ENCODE measurements around the gene FPGS. TPM values are rescaled to one million over a fixed set of nuclear protein-coding genes. Genes with fewer than 3 reads are reported as not detected.
"Not testable (repeated sequence)": the region's sequence is repeated elsewhere in the genome, so short reads cannot be mapped to it uniquely, and the experiment has no call there.

Gene FPGS
- total RNA-seq, 1 donor from 2014 or later, result 28.3 TPM

DNA sequence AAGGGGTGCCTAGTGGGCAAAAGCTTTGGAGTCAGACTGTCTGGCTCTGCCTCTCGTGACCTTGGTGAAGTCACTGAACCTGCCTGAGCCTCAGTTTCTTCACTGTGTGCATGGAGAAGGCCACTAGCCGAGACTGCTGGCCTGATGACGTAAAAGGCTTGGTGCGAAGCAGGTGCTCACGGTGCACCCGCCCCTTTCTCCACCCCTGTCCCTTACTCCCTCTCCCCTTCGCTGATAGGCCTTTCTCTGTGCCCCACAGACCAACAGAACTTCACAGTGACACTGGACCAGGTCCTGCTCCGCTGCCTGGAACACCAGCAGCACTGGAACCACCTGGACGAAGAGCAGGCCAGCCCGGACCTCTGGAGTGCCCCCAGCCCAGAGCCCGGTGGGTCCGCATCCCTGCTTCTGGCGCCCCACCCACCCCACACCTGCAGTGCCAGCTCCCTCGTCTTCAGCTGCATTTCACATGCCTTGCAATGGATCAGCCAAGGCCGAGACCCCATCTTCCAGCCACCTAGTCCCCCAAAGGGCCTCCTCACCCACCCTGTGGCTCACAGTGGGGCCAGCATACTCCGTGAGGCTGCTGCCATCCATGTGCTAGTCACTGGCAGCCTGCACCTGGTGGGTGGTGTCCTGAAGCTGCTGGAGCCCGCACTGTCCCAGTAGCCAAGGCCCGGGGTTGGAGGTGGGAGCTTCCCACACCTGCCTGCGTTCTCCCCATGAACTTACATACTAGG, 10.4 kb downstream of the FPGS start:
- ATAC-seq, result no peak

DNA sequence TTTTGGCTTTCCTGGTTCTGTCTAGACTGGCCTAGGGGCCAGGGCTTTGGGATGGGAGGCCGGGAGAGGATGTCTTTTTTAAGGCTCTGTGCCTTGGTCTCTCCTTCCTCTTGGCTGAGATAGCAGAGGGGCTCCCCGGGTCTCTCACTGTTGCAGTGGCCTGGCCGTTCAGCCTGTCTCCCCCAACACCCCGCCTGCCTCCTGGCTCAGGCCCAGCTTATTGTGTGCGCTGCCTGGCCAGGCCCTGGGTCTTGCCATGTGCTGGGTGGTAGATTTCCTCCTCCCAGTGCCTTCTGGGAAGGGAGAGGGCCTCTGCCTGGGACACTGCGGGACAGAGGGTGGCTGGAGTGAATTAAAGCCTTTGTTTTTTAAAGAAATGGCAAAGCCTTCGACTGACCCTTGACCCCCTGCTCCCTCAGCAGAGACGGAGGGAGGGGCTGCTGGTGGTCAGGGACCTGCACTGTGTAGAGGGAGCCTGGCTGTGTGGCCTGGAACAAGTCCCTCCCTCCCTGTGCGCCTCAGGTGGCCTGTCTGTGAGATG, 11.1 kb downstream of the FPGS start:
- no peak for ATAC-seq

DNA sequence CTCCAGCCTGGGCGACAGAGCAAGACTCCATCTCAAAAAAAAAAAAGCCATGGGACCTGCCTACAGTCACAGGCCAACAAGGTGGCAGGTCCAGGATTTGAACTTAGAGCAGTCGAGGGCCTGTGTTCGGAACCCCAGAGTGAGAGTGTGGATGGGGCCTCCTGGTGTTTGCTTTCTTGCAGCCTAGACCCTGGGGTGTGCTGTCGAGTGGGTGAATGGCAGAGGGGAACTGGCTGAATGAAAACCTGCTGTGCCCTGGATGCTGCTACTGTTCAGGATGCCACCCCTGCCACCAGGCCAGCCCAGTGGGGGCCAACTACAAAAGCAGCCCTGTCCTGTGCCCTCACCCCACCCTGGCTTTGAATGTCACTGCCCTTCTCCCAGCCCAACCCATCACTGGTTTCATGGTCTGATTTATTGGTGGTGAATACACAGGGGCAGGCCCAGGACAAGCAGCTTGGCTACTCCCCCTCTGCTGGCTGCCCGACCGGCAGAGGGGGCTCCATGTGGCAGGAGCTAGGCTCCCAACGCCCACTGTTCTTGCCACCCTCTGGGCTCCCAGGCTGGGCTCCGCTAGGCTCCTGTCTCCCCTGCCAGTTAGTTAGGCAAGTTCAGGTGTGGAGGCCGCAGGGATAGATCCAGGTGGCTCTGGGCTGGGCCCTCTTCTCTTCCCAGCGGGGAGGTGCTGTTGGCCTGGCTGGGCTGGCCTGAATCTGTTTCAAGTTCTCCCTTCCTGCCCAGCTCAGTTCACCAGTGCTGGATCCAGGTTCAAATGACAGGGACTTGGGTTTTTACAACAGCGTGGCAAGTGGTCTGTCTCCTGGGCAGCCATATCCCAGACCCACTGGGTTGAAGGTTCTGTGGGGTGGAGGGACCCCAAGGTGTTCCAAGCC, 12.2 kb downstream of the FPGS start:
- no peak for ATAC-seq

DNA sequence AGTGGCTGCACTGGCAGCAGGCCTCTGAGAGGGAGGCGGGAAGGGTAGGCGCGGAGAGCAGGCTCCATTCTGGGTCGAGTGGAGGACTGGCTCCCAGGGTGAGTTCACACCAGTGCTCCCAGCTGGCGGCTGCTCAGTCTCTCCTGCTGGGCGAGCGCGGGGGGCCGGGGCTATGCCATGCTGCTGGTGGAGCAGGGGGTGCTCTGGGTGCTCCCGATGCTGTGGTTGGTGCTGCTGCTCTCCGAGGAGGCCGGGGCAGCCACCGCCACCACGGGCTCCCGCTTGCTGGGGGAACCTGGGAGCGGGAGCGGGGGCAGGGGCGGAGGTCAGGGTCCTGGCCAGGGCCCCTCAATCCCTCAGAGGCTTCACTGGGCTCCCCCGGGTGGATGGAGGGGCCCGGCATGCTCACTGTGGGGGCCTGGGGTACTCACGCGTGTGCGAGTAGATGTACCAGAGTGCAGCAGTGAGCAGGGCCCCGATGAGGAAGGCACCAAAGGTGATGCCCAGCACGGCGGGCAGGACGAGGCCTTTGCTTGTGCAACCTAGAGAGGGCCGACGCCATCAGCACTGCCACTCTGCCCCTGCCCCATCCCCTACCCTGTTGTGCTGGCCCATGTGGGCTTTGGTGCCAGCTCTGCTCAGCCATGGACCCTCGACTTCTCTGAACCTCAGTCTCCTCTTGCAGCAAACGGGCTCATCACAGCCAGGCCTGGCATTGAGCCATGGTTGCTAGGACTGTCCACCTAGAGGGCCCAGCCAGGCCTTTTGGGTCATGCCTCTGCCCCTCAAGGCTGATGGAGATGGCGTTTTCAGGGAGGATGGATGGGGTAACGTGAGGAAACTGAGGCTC, 13.1 kb downstream of the FPGS start:
- no peak for ATAC-seq

DNA sequence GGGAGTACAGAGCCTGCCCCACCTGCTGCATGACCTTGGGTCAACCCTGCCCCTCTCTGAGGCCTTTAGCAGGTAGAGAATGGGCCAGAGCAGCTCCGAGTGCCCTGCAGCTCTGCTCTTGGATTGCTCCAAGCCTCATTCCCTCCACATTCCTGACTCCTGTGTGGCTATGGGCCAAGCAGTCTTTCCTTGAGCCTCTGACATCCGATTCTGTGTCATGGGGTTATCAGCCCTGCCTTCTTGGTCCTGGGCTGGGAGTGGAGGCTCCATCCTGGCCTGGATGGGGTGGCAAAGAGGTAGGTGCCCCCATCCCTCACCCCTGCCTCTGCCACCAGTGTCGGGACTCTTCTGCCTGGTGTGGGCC, 13.7 kb downstream of the FPGS start:
- no peak for ATAC-seq

DNA sequence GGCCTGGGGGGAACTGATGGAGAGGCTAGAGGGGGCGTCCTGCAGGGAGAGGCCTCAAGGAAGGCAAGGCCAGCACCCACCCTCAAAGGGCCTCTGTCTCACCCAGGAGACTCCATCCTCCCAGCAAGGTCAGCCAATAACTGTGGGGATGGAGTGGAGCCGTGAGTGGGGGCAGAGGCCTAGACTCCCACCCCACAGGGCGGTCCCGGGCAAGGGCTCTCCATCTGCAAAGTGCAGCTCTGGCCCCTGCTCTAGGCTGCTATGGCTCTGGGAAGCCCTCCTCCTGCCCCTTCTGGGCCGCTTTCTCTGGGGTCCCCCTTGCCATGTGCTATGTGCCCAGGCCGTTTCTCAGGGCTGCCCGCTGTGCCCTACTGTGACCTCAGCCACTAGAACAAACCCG, 14.0 kb downstream of the FPGS start:
- no peak for ATAC-seq

DNA sequence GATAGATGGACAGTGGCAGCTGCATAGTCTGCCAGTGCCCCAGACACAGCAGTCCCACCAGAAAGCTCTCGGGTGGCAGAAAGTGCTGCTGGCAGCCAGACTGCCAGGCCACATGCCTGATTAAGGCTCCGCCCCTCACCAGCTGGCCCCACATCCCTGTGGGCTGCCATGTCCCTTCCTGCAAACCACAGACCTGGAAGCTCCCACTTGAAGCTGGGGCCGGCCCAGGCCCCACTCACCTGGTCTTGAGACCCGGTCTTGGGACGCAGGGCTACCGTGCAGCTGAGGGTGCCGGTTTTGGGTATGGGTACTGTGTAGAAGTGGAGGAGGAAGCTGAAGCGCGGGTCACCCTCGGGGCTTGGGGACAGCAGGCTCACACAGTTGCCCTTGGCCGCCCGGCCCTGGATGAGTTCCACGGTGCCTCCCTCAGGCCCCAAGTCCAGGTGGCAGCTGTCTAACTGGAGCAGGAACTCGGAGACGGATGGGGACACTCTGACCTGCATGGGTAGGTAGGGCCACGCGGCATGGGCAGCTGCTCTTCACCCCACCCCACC, 15.3 kb downstream of the FPGS start:
- ATAC-seq, result peak; percentile 2

DNA sequence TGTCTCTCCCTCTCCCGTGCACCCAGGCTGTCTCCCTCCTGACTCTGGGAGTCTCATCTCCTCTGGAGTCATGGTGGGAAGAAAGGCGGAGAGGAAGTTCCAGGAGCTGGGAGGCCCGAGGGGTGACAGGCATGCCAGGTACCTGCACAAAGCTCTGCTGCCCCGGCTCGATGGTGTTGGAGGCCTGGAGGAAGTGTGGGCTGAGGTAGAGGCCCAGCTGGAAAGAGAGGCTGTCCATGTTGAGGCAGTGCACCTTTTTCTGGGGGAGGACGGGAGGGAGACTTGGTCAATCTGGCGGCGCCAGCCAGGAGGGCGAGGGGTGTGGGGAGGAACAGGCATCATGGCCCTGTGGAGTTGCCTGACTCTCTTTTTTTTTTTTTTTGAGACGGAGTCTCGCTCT, 15.9 kb downstream of the FPGS start:
- ATAC-seq, result no peak

DNA sequence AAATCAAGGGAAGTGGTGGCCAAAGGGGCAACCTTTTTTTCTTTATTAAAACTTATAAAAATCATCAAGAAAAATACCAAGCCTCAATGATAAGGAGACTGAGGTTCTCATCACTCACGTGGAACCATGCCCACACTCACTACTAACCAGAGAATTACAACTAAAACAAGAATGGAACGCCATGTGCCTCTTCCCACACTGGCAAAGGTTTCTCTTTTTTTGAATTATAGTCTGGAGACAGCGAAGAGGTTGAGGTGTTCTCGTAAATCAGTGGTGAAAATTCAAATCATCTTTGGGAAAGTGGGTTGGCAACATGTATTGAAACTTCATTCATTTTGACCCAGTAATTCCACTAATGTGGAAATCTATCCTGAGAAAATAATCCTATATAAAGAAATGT, 19.4 kb downstream of the FPGS start:
- no peak for ATAC-seq

DNA sequence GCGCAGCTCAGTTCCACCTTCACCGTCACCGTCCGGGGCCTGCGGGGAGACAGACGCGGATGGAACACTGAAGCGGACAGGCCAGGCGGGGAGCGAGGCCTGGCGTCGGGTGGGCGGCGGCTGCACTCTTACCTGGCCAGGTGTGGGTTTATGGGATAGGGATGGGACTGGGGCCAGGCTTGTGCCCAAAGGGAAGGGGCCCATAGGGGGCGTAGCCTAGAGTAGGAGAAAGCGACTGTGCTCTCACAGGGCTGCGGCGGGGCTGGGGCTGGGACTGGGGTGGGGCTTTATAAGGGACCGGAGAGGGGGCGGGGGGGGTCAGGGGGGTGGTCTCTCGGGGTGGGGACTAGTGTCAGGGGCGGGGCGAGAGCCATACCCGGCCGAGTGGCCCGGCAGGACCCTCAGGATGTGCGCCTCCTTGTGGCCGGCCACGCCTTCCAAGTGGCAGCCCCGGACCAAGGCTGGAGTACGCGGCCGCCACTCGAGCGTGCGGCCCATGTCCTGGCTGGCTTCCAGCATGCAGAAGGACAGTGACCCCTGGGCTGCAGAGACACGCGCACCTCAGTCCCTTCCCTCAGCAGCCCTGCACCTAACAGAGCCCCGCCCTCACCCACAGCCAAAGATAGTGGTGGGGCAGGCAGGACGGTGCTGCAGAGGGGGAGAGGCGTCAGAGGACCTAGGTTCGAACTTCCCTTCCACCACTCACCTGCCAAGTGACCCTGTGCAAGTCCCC, 22.8 kb downstream of the FPGS start:
- peak; percentile 19 for ATAC-seq

DNA sequence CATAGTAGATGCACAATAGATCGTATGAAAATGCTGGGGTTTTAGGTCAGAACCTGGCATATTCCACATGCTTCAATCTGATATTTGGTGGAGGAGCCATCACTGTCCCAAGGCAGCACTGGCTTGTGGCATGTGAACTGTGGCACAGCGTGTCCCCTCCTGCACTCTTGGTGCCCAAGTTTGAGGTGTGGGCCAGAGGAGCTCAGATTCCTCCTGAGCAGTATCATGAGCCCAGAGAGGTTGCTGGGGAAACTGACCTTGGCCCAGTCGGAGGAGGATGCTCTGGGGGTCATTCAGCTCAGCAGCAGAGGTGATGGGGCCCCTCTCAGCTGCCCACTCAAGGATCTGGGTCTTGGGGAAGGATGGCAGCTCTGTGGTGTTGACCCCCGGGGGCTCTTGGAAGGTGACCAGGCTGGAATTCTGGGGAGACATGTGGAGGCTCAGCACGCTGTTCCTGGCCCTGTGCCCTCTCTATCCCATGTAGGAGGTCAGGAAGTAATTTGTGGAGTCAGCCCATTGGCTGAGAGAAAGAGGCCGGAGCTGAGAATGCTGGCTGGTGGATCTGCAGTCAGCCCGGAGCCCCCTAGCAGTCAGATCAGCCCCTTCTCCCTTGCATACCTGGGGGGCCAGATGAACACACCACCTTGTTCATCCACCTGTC, 23.7 kb downstream of the FPGS start:
- ATAC-seq, result no peak

DNA sequence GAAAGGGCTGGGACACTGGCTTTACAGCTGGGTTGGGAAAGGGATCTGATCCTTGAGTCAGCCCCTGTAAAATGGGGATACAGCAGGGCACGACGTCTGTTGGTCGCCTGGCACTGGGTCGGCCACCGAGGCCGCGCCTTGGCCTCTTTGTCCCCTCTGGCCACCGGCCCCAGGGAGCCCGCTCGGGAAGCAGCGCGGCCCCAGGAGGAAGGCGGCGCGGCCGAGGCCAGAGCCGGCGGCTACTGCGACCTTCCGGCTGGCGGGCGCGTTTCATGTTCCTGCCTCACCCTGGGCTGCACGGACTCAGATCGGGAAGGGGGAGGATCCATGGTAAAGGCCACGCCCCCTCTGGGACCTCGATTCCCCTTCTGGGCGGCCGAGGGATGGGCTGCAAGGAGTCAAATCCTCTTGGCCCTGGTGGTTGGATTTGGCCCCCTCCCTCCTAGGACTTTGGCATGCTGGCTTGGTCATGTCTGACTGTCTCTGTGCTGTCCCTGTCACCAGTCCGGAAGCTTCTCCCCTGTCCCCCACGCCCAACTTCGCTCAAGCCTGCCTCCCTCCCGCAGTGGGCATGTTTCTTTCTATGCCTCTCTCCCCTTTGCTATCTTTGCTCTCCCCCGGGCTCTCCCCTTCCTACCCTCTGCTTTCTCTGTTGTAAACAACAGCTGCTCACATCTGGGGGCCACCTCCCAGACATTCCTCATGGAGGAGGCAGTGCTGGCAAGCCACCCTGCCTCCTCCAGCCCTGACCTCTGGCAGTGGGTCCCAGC, 25.8 kb downstream of the FPGS start:
- peak; percentile 74 for ATAC-seq

DNA sequence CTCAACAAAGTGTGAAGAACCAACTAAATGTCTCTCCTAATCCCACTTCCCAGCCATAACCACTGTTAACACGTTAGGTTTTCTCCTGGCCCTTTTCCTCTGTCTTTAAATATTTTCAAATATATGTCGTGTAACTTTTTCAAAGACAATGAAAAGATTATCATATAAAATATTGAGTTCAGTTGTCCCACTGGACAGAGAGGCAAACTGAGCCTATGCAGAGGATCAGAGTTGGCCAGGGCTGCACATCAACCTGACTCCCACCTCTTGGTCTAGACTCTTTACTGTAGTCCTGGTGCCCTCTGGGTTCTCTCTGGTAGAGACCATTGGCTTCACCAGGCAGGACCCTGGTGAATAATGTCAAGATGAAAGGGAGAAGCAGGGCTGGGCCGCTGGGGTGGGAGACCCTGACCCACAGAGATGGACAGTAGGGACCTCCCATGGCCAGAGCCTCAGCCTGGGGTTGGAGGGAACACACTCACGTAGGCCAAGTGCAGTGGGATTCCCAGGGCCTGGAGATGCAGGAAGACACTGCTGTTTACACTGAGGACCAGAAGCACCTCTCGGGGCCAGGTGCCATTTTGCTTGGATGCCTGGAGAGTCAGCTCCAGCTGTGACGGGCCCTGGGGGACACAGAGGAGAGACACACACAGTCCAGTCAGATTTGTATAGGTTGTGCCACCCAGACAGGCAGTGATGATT, 26.7 kb downstream of the FPGS start:
- ATAC-seq, result no peak

DNA sequence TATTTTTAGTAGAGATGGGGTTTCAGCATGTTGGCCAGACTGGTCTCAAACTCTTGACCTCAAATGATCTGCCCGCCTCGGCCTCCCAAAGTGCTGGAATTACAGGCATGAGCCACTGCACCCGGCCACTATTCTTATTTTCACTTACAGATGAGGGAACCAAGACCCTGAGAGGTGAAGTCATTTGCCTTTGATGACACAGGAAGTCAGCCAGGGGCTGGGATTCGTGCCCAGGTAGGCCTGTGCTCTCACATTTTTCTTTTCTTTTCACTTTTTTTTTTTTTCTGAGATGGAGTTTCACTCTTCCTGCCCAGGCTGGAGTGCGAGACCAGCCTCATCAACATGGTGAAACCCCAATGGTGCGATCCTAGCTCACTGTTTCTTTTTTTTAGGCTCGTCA, 29.6 kb downstream of the FPGS start:
- ATAC-seq, result no peak

DNA sequence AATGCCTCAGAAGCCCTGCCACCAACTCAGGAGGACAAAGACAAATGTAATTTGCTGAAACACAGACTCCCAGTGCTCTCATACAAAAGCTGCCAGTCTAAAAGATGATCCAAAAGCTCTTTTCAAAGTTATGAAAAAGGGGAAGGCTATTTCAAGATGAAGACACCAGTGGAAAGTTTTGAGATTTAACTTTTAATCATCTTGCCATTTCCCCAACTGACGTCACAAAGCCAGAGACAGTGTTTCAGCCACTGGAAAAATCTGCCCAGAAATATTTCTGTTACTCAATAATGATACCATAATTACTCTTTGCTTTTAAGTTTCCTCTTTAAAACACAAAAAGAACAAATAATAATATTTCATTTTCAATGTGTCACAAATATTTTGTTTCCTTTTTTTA, 30.9 kb downstream of the FPGS start:
- ATAC-seq, result no peak

DNA sequence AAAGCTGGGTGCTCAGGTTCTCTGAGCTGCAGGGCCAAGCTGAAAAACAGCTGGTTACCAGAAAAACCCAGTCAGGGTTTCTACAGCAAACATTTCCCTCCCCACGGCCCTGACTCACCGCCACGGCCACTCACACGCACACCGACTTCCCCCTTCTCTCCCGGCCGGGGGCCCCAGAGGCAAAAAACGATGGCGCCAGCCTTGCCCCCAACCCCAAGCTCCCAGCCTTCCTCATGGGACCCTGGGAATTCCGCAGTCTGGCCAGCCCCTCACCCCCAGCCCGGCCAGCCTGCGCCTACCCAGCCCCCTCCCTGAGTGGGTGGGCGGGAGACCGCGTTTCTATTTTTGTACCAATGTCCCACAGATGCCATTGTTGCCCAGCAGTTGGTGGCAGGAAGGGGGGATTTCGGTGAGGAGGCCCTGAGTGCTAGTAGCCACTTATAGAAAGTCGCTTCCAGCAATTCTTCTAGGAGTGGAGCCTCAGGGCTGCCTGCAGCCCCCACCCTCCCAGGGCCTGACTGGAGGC, 33.4 kb downstream of the FPGS start:
- ATAC-seq, result no peak

DNA sequence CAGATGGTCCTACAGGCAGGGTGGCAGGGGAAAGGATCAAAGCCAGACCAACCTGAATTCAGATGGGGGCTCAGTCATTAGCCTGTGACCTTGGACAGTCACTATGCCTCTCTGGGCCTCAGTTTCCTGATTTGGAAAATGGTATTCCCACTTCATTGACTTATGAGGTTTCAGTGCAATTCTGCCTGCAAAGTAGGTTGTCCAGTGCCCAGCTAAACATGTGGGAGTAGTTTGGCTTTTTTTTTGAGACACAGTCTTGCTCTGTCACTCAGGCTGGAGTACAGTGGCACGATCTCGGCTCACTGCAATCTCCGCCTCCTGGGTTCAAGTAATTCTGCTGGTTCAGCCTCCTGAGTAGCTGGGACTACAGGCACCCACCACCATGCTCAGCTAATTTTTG, 33.9 kb downstream of the FPGS start:
- ATAC-seq, result not testable (repeated sequence)

DNA sequence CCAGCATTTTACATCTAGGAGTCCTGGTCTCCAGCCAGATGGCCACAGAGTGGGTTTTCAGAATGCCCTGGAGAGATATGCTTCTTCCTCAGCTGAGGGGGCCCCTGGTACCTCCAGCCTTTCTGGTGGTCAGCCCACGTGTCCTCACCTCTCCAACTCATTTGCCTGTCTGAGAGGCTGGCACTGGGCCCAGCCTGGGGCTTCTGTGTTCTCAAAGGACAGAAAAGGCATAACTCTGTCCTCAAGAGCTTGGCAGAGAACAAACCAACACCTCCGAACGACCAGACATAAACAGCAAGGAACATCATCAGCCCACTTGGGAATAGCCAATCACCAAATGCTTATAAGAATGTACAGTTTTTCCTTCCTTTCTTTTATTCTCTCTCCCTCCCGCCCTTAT, 34.7 kb downstream of the FPGS start:
- no peak for ATAC-seq

DNA sequence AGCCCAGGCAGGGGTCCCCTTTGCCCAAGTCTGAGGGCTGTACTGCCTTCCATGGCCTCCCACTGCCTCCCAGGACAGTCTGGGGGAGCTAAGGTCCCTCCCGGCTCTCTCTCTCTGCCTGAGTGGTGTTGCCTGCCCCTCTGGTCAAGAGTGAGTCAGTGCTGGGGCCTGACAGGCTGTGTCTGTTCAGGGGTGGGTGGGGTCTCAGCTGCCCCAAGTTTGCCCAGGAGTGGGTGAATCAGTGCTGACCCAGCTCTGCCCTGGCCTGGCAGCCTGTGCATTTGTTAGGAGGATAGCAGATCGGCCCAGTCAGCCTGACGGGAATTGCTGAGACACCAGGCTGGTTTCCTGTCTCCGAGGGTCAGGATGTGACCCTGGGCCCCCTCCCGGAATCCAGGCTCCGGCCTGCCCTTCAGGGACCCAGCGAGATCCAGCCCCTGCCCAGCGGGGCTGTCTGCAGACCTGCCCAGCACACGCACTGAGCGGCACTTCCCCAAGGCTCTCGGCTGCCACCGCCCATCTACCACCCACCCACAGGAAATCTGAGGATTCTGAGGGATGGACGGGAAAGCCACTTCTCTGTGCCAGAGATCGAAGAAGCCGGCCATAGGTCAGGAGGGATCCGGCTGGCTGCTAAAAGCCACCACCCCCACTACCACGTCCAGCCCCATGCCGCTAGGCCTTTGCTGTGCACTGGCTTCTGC, 35.8 kb downstream of the FPGS start:
- peak; percentile 70 for ATAC-seq
